NCI-H524 treated with DMSO at 0.1 percent for 48 hours (cell line): ENCODE measurements around the gene RFTN1.

Experiments used
- DNase-seq: peaks from one replicate; lab custom pipeline; 2025; lab: John Stamatoyannopoulos, UW

Gene RFTN1

GRCh38 chr3:16377847-16378302 lies 135.6 kb downstream of the RFTN1 start:
- DNase-seq = no peak

DNA sequence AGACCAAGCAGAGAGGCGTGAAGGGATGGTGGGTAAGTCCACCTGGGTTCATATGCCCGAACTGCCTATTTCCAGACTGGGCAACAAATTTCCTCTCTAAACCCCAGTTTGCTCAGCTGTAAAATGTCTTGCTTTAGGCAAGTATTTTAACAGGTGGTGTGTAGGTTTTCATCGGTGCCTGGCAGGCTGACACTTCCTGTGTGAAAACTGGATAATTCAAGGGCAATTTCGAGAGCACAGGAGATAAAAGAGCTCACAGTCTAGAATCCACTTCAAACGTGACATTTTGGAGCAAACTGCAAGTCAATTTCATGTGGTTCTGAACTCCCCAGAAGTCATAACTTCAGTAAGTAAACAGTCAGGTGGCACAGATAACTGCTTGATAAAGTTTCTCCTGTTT lies 136.3 kb downstream of the RFTN1 start:
- DNase-seq = no peak

DNA sequence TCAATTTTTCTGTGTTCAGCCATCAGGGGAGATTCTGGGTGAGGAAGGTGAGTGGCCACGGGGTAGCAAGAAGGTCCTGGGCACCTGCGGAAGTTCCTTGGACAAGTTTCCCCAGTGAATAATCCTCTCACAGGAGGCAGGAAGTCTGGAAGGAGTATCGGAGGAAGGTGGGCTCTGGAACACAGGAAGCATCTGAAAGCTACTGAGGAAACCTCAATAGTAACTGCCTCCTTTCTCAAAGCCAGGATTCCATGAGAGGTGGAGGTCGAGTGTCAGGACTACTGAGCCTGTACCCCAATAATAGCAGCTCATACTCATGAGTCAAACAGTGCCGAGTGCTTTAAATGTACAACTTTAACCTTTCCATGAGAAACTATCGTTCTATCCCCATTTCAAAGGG lies 137.6 kb downstream of the RFTN1 start:
- no peak for DNase-seq

- DNase-seq = no peak
Observed at GRCh38 chr3:16374935-16375245, 138.6 kb downstream of the RFTN1 start.

GRCh38 chr3:16374047-16374934 lies 139.2 kb downstream of the RFTN1 start:
- no peak for DNase-seq

DNA sequence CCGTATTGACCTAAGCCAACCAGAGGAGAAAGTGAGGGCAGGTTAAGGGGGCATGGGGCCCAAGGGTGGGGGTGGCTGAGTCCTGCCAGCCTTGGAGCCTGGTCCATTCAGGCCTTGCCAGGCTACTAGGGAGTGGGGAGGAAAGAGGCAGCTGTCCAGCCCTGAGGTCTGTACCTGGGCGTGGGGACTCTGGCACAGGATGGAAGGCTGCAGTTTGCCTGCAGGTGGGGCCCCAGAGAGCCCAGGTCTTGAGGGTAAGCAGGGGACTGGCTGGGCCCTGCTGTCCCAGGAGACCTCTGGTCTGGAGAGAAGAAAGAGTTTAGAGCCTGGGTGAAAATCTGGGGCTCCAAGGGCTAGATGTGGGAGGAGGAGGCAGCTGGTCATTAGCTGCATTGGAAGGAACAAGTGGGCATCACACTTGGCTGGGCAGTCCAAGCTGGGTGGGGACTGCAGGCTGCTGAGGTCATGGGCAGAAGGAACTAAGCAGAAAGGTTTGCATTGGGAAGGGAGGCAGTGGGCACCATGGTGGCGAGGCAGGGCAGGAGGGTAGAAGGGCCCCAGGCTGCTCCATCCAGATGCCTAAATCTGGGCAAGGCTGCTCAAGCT lies 140.1 kb downstream of the RFTN1 start:
- DNase-seq = no peak

GRCh38 chr3:16372362-16373292 lies 140.9 kb downstream of the RFTN1 start:
- no peak for DNase-seq

GRCh38 chr3:16370872-16371740 lies 142.4 kb downstream of the RFTN1 start:
- DNase-seq = no peak

- DNase-seq = no peak
Observed at GRCh38 chr3:16370503-16370871, 143.0 kb downstream of the RFTN1 start.

DNA sequence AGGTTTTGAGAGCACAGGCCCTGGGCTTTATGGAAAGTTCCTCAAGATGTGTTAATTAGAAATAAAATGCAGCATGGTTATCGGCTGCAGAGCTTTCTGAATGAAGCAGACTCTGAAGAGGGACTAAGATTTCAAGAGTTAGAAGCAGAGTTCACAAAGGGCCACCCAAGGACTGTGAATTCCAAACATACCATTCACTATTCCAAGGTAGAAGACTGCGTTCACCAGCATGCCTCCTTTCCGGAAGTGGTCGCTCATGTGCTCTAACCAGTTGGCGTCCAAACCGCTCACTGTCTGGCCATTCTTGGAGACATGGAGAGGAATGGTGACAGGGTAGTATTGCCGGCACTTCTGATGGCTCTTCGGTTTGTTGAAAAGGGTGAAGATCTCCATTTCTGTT lies 143.6 kb downstream of the RFTN1 start:
- no peak for DNase-seq

DNA sequence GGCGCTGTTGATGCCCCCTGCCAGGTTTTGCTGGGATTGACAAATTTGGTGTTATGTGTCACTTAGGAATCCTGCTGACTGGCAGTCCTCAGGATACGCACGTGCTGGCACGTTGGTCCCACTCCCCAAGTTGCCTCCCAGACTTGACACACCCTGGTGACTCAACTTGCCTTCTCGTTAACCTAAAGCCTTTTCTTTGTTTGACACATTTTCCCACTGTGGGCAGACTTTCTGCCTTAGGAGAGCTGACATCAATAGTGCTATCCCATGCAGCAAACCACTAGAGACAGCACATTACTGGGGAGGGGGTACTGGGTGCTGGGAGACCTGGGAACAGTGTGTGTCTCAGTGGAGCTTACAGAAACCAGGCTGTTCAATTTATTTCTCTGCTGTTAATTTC lies 144.2 kb downstream of the RFTN1 start:
- DNase-seq = no peak

DNA sequence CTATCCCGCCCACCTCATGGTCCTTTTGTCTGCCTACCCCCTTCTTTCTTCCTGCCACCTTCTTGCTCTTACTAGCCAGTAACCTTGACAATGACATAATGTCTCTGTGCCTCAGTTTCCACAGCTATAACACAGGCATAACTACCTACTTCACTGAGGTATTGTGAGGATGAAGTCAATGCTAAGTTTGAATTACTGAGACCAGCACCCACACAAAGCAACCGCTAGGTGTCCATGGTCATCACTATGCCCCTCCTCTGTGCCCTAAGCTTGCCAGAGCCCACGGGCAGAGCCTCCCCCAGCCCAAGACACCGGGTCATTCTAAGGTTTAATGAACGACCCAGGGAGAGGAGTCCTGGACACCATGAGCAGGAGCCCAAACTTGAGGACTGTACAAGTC lies 146.9 kb downstream of the RFTN1 start:
- no peak for DNase-seq

DNA sequence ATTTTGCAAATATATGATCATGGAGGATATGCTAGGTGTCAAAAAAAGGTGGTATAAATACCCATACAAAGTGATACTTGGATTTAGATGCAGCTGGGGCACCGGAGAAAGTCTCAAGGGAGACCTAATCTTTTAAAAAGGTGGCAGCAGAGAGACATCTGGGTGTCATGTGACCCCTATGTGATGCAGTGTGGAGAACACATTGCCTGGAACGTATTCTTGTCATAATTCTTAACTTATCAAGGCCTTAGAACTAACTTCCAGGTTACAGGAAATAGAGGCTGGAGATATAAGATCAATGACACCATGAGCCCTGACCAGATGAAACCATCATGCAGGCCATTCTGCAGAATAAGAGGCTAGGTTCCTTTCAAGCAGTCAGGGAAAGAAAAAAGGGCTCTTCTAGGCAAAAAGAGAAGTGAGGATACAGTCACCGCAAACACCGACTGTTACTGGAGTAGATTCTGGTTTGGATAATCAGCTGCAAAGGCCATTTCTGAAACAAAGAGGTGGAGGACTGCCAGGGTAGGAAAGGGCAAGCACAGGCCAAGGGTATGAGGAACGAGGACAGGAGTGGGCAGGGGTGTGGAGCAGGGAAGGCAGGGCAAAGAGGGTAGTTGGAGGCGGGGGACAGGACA lies 147.9 kb downstream of the RFTN1 start:
- DNase-seq = no peak

DNA sequence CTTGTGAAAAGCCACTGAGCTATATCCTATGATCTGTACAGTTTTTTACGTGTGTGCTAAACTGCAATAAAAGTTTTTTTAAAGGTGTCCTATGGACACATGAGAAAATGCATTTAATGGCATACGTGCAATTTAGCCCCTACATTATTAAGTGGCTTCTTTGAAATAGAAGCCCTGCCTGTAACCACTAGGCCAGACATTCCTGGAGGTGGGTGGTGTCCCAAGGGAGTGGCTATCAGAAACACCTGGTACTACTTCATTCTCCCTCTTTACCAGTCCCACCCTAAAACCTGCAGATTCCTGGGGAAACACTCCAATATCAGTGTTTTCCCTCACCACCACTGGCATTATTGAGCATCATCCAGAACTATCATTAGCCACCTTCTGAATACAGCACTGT lies 148.5 kb downstream of the RFTN1 start:
- DNase-seq = no peak

DNA sequence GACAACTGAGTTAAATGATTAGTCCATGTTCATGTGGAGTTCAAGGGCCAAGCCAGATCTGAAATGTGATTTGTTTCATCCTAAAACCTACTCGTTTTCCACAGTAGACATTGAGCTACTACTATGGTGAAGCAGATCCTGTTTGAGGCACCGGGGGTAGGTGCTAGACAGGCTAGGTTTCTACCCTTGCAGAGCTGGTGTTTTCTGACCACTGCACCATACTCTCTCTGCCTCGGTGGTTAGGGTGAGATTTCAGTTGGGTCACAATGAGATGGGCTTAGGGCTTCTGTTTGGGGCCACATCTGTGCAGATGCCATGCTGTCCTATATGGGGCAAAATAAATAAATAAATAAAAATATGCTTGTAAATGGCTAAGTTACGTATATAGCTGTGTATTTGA lies 149.2 kb downstream of the RFTN1 start:
- no peak for DNase-seq

GRCh38 chr3:16363636-16364035 lies 149.9 kb downstream of the RFTN1 start:
- no peak for DNase-seq

DNA sequence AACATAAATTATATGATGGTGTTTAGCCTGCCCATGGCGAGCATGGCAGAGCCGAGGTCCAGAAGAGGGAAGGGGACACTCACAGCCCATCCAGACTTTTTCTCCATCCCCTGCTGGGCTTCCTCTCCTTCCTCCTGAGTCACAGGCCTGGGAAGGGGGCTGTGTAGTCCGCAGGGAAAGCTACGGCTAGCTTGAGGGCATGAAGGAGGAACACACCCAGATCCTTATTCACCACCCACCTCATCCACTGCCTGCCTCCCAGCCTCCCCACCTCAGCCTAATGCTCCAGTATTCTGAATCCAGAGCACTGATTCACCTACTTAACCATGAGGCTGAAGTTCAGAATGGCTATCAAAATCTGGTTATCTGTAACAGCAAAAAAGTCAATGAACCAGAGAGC lies 150.7 kb downstream of the RFTN1 start:
- no peak for DNase-seq

DNA sequence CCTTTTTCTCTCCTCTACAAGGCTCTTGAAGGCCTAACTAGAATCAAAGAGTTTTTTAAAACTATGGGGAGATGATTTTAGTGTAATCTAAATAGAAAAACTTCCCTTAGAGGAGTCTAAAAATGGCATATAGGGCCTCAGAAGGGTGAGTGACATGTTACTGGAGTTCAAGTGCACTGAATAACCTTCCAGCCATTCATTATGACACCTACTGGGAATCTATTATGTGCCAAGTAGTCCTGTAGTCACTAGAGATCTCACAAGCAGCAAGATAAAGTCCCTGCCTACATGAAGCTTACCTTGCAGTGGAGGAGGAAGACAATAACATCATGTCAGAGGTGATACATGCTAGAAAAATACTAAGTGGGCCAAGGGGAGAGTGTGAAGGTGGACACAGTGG lies 152.4 kb downstream of the RFTN1 start:
- DNase-seq = no peak

- DNase-seq = no peak
Observed at GRCh38 chr3:16359331-16359730, 154.2 kb downstream of the RFTN1 start.

DNA sequence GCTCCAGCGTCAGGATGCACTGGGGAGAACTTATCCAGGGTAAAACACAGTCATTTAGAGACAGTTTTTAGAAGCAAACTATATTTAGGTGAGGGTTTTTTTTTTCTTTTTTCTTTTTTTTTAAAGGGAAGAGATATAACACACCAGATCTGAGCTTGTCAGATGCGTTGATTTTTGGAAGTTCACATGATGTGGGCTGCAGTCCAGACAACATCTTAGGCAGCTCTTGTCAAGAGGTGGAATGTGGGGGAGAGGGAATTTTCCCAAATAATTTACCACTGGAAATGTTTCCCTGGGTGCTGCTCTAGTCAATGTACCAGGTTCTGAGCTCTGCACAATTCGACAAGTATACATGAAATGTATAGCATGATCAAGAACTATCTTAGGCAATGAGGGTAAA lies 155.2 kb downstream of the RFTN1 start:
- DNase-seq = no peak
